HFFc6 (cell line): ENCODE data around the gene TGFA. TPM values are rescaled to one million over a fixed set of nuclear protein-coding genes. Genes with fewer than 3 reads are reported as not detected.

Source experiments
- DNase-seq: peaks from one replicate; pipeline ENCODE4 v3.0.0-alpha.2; 2018
- H3K27ac Mint-ChIP-seq: 2 replicates; pipeline ENCODE4 v1.8.0; 2020; ENCODE audit warnings: mild to moderate bottlenecking, mixed read lengths
- H3K27me3 Mint-ChIP-seq: 2 replicates; pipeline ENCODE4 v1.8.0; 2021; ENCODE audit warnings: mild to moderate bottlenecking, moderate library complexity, mixed read lengths; ENCODE audit not compliant: insufficient read depth
- H3K36me3 Mint-ChIP-seq: 2 replicates; pipeline ENCODE4 v1.8.0; 2021; ENCODE audit warnings: low read depth, mixed read lengths
- H3K4me1 Mint-ChIP-seq: 2 replicates; pipeline ENCODE4 v1.8.0; 2020; ENCODE audit warnings: low read depth, mixed read lengths
- H3K4me3 Mint-ChIP-seq: 2 replicates; pipeline ENCODE4 v1.8.0; 2020; ENCODE audit warnings: mild to moderate bottlenecking, moderate library complexity, mixed read lengths
- H3K9me3 Mint-ChIP-seq: 2 replicates; pipeline ENCODE4 v1.8.0; 2020; ENCODE audit warnings: mild to moderate bottlenecking, mixed read lengths
- total RNA-seq, 6 experiments: library from RNA; stranded (reverse); fragmentation: NEBNext Ultra II Directional; extraction: Animal tissue kit (Norgen Biotek cat#: 25700); gene quantifications; 2 replicates in 1 of 6; 3 replicates in 5 of 6; pipeline ENCODE4 v1.2.3, GENCODE V29; 2021
- TF ChIP-seq, protein P1 (sequence below): fragments of 200-600 bp; sonication (generic); IDR thresholded peaks from 2 replicates; pipeline ENCODE4 v1.5.0; 2021; ENCODE audit warnings: antibody characterized with exemption, mild to moderate bottlenecking

TGFA gene
- total RNA-seq, 6 experiments from 2014 or later = 0.05 to 0.38 (median 0.26) TPM; not detected in 3

DNA sequence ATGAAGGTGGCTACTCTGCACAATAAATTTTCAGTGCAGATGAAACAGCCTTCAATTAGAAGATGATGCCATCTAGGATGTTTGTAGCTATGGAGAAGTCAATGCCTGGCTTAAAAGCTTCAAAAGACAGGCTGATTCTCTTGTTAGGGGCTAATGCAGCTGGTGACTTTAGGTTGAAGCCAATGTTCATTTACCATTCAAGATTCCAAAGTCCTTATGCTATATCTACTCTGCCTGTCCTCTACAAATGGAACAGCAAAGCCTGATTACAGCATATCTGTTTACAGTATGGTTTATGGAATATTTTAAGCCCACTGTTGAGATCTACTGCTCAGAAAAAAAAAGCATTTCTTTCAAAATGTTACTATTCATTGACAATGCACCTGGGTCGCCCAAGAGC lies 15.8 kb downstream of the TGFA start:
- DNase-seq = no peak
- peaks cover 39% of the 10 kb centered on the region for H3K27me3 Mint-ChIP-seq
- H3K4me3 Mint-ChIP-seq = no peak overlapping the region
- peaks cover 12% of the 10 kb centered on the region for H3K4me1 Mint-ChIP-seq
- H3K36me3 Mint-ChIP-seq = no peaks in the 10 kb centered on the region; the same call in 1 of the 2 replicates
- H3K27ac Mint-ChIP-seq = no peak overlapping the region
- peaks cover 18% of the 10 kb centered on the region for H3K9me3 Mint-ChIP-seq
- TF ChIP-seq, protein P1, sequence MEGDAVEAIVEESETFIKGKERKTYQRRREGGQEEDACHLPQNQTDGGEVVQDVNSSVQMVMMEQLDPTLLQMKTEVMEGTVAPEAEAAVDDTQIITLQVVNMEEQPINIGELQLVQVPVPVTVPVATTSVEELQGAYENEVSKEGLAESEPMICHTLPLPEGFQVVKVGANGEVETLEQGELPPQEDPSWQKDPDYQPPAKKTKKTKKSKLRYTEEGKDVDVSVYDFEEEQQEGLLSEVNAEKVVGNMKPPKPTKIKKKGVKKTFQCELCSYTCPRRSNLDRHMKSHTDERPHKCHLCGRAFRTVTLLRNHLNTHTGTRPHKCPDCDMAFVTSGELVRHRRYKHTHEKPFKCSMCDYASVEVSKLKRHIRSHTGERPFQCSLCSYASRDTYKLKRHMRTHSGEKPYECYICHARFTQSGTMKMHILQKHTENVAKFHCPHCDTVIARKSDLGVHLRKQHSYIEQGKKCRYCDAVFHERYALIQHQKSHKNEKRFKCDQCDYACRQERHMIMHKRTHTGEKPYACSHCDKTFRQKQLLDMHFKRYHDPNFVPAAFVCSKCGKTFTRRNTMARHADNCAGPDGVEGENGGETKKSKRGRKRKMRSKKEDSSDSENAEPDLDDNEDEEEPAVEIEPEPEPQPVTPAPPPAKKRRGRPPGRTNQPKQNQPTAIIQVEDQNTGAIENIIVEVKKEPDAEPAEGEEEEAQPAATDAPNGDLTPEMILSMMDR = no peak

DNA sequence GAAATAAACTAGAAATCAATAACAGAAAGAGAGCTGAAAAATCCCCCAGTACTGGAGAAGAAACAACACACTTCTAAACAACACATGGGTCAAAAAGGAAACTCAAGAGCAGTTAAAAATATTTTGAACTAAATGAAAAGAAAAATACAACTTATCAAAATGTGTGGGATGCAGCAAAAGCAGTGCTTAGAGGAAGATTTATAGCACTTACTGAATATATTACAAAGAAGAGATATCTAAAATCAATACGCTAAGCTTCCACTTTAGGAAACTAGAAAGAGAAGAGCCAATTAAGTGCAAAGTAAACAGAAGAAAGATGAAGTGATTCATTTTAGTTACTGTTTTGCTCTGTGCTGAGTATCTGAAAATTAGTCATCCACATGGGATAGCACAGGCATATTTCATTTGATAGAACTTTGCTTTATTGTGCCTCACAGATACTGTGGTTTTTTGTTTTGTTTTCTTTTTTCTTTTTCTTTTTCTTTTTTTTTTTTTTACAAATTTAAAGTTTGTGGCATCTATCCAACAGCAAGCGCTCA lies 17.0 kb downstream of the TGFA start:
- H3K9me3 Mint-ChIP-seq = peaks cover 18% of the 10 kb centered on the region

DNA sequence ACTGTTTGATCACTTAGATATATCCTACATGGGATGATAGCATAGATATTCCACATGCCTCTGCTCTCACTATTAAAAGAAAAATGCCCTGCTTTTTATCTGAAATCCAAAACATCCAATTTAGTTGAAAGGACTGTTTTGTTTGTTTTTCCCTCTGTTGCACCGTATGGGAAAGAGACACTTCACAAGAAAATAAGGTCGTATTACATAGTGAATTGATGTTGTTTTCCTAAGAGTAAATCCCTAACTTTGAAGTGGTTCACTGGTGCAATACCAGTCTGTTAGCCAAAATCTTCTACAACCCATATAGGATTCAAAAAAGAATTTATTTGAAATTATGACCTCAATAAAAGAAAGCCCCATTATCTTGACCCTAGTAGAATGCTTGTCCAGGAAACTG lies 18.1 kb downstream of the TGFA start:
- no peak overlapping the region for H3K4me3 Mint-ChIP-seq
- H3K9me3 Mint-ChIP-seq = peaks cover 18% of the 10 kb centered on the region
- H3K27me3 Mint-ChIP-seq = peaks cover 34% of the 10 kb centered on the region
- no peaks in the 10 kb centered on the region; the same call in 1 of the 2 replicates for H3K4me1 Mint-ChIP-seq
- H3K36me3 Mint-ChIP-seq = no peaks in the 10 kb centered on the region; the same call in 1 of the 2 replicates
- H3K27ac Mint-ChIP-seq = no peak overlapping the region
- TF ChIP-seq, protein P1 = no peak
- DNase-seq = no peak

More for the DNA sequence above, 17.0 kb downstream of the TGFA start:
- Mint-ChIP-seq H3K4me1 (peaks cover 5% of the 10 kb centered on the region), H3K27ac (no peak overlapping the region), H3K36me3 (no peaks in the 10 kb centered on the region; the same call in 1 of the 2 replicates), H3K4me3 (no peak overlapping the region), H3K27me3 (peaks cover 35% of the 10 kb centered on the region)
- TF ChIP-seq, protein P1 = no peak
- DNase-seq = no peak

DNA sequence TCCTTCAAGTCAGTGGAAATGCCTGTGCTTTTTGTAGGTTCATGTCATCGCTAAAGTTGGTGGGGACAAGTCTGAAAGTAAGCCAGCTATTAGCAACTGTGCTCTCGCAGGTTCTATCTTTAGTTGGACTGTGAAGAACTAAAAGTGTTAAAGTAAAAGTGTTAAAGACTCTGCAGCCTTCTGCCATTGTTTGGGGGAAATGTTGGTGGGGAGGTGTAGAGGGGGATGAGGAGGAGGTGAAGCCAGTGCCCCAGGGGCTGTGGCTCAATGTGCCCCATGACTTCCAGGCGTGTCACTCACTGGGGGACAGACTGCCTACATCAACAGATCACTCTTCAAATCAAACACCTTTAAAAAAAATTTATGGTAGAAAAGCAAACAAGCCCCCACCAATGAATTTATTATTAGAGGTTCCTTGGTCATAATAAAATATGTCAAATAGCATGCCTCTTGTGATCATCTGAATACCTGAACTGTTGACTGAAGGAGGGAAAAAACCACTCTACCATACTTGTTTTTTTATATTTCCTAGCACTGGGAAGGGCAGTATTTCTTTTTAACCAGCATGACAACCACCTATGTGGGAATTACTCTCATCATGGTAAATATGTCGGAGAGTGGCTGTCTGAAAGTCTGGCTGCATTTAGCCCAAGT lies 19.3 kb downstream of the TGFA start:
- no peaks in the 10 kb centered on the region; the same call in 1 of the 2 replicates for H3K36me3 Mint-ChIP-seq
- peaks cover 31% of the 10 kb centered on the region for H3K27me3 Mint-ChIP-seq
- H3K4me3 Mint-ChIP-seq = no peak overlapping the region
- no peak overlapping the region for H3K27ac Mint-ChIP-seq
- no peak for DNase-seq
- TF ChIP-seq, protein P1 = no peak
- no peaks in the 10 kb centered on the region; the same call in 1 of the 2 replicates for H3K4me1 Mint-ChIP-seq
- peaks cover 18% of the 10 kb centered on the region for H3K9me3 Mint-ChIP-seq

DNA sequence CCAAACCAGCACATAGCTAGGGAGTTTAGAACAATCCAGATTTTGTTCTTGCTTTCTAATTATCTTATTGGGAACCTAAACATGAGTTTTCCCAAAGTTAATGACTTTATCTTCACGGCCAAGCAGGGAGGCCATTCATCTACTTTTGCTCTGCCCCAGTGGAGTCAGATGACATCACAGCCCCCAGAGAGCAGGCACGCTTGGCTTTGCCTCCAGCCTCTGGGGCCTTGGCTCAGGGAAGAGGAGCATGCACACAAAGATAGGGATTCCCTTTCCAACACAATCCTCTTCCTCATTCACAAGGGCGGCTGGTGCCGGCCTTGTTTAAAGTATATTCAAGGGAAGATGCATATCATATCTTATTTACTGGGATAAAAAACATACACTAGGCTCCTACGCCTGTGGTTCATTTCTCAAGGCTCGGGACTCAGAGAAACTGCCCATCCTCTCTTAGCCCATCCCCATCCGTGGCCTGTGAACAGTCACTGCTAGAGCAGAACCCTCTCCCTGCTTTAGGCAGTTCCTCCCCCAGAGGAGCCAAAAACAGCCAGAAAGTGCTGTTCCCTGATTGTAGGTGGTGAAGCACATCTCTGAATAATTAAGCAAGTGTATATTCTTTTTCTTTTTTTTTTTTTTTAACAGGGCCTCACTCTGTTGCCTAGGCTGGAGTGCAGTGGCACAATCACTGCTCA lies 21.2 kb downstream of the TGFA start:
- Mint-ChIP-seq H3K27ac (no peak overlapping the region), H3K36me3 (no peaks in the 10 kb centered on the region; the same call in 1 of the 2 replicates), H3K27me3 (peaks cover 27% of the 10 kb centered on the region), H3K4me3 (peak overlapping the region; percentile 35; the same call in 1 of the 2 replicates), H3K4me1 (no peaks in the 10 kb centered on the region; the same call in 1 of the 2 replicates), H3K9me3 (peaks cover 13% of the 10 kb centered on the region)
- DNase-seq = no peak
- TF ChIP-seq, protein P1 = no peak
